H1 (cell line): ENCODE results near the gene DNAJC11.

Source experiments
- CTCF ChIP-seq, 3 experiments: IDR thresholded peaks; 1 replicate in 2 of 3; 2 replicates in 1 of 3; pipeline versions ENCODE4 v1.5.1 to v1.6.1; 2011; ENCODE audit warnings: low read length in 3 of 3, mild to moderate bottlenecking in 3 of 3, inconsistent platforms in 2 of 3, low read depth in 1 of 3, moderate library complexity in 1 of 3; ENCODE audit not compliant: insufficient read depth in 1 of 3; ENCODE audit errors: control extremely low read depth in 1 of 3
- EP300 ChIP-seq, 2 experiments: IDR thresholded peaks; 1 replicate in 1 of 2; 2 replicates in 1 of 2; pipeline ENCODE4 v1.6.1; 2011 to 2012; ENCODE audit warnings: low read depth in 2 of 2, low read length in 2 of 2, mild to moderate bottlenecking in 2 of 2, borderline replicate concordance in 1 of 2, inconsistent platforms in 1 of 2, moderate library complexity in 1 of 2
- EZH2 ChIP-seq: fragments of 200-600 bp; sonication (generic); IDR thresholded peaks from 2 replicates; pipeline ENCODE4 v1.7.1; 2012; ENCODE audit warnings: low read depth, mild to moderate bottlenecking, moderate library complexity, low read length, inconsistent platforms; ENCODE audit not compliant: severe bottlenecking
- GABPA ChIP-seq: IDR thresholded peaks from 2 replicates; pipeline ENCODE4 v1.6.1; 2011; ENCODE audit warnings: mild to moderate bottlenecking, low read length, moderate library complexity, borderline replicate concordance; ENCODE audit not compliant: insufficient read depth
- GTF2F1 ChIP-seq: IDR thresholded peaks from 2 replicates; pipeline ENCODE4 v1.6.1; 2012; ENCODE audit warnings: low read depth, low read length, improper control_type of control experiment, borderline replicate concordance
- HDAC6 ChIP-seq: IDR thresholded peaks from one replicate; pipeline ENCODE4 v1.7.1; 2012; ENCODE audit warnings: low read depth, mild to moderate bottlenecking, inconsistent platforms, low read length, moderate library complexity
- JUN ChIP-seq: IDR thresholded peaks from 2 replicates; pipeline ENCODE4 v1.6.1; 2011; ENCODE audit warnings: low read depth, mild to moderate bottlenecking, improper control_type of control experiment, low read length
- POLR2A ChIP-seq, 2 experiments: IDR thresholded peaks; 1 replicate in 1 of 2; 2 replicates in 1 of 2; pipeline ENCODE4 v1.6.1; 2011; ENCODE audit warnings: low read depth in 2 of 2, low read length in 2 of 2, mild to moderate bottlenecking in 2 of 2; ENCODE audit errors: control extremely low read depth in 1 of 2
- POLR2AphosphoS5 ChIP-seq: IDR thresholded peaks from 2 replicates; pipeline ENCODE4 v1.6.1; 2011; ENCODE audit warnings: low read depth, low read length
- RAD21 ChIP-seq, 2 experiments: IDR thresholded peaks in 1 of 2; conservative IDR thresholded peaks in 1 of 2; 2 replicates each; pipeline ENCODE4 v1.6.1; 2011; ENCODE audit warnings: low read depth in 2 of 2, low read length in 2 of 2, improper control_type of control experiment in 1 of 2, inconsistent platforms in 1 of 2, mild to moderate bottlenecking in 1 of 2, moderate library complexity in 1 of 2
- RFX5 ChIP-seq: IDR thresholded peaks from 2 replicates; pipeline ENCODE4 v1.6.1; 2011; ENCODE audit warnings: low read depth, low read length, improper control_type of control experiment, borderline replicate concordance
- TBP ChIP-seq: IDR thresholded peaks from 2 replicates; pipeline ENCODE4 v1.6.1; 2011; ENCODE audit warnings: low read depth, low read length, improper control_type of control experiment
- YY1 ChIP-seq: IDR thresholded peaks from 2 replicates; pipeline ENCODE4 v1.6.1; 2011; ENCODE audit warnings: low read depth, mild to moderate bottlenecking, low read length

GRCh38 chr1:6594977-6595740, 106.5 kb downstream of the DNAJC11 start:
- no peak for TF ChIP-seq POLR2AphosphoS5
- TF ChIP-seq HDAC6: no peak
- no peak for TF ChIP-seq GTF2F1
- no peak for TF ChIP-seq GABPA
- no peak for TF ChIP-seq EZH2
- no peak for TF ChIP-seq CTCF (IDR thresholded peaks at IDR 0.05; ENCODE audit: control extremely low read depth in 1 of 3, insufficient read depth in 1 of 3, low read depth in 1 of 3, low read length in 3 of 3)
- no peak for TF ChIP-seq JUN
- TF ChIP-seq POLR2A (IDR thresholded peaks at IDR 0.05; ENCODE audit: control extremely low read depth in 1 of 2, low read depth in 2 of 2, low read length in 2 of 2): no peak; a peak in 1 of 3 replicates
- TF ChIP-seq TBP: no peak
- no peak for TF ChIP-seq RFX5
- TF ChIP-seq EP300 (IDR thresholded peaks at IDR 0.05; ENCODE audit: borderline replicate concordance in 1 of 2, low read depth in 2 of 2, low read length in 2 of 2): no peak
- TF ChIP-seq YY1: no peak
- TF ChIP-seq RAD21 (IDR thresholded peaks at IDR 0.05 in 1 of 2, conservative IDR thresholded peaks at IDR 0.05 in 1 of 2; ENCODE audit: low read depth in 2 of 2, low read length in 2 of 2): no peak
